AG04450 (cell line): ENCODE results near the gene NOLC1. TPM values are rescaled to one million over a fixed set of nuclear protein-coding genes. Genes with fewer than 3 reads are reported as not detected.

Source experiments
- CTCF ChIA-PET: fragments of 300-600, 350-600 bp; formaldehyde crosslinking; extraction: SDS; loops from one replicate; lab custom pipeline; 2022; ENCODE audit warnings: antibody characterized with exemption, inconsistent platforms; lab: Charles Lee
- POLR2A ChIA-PET: fragments of 350-600 bp; formaldehyde crosslinking; extraction: SDS; loops from one replicate; lab custom pipeline; 2021; ENCODE audit warnings: antibody characterized with exemption, inconsistent platforms; lab: Yijun Ruan, JAX
- DNase-seq: peaks from one replicate; pipeline ENCODE4 v3.0.0-alpha.2; 2011; ENCODE audit warnings: low read depth, low spot score
- H3K27ac ChIP-seq: one replicate; pipeline ENCODE4 v1.5.1; 2012; ENCODE audit warnings: low read depth, low read length, control low read depth
- H3K27me3 ChIP-seq: one replicate; pipeline ENCODE4 v1.6.0; 2012; ENCODE audit warnings: low read length; ENCODE audit not compliant: control insufficient read depth, insufficient read depth
- H3K4me3 ChIP-seq: 2 replicates; pipeline ENCODE4 v1.5.1; 2011; ENCODE audit warnings: mild to moderate bottlenecking, low read depth, low read length, control low read depth
- H3K9me3 ChIP-seq: 2 replicates; pipeline ENCODE4 v1.5.1; 2012; ENCODE audit warnings: low read length; ENCODE audit not compliant: control insufficient read depth, insufficient read depth
- polyA plus RNA-seq: library from polyadenylated mRNA; depleted of rRNA; stranded (reverse); fragments of >200 nt; gene quantifications from 2 replicates; pipeline ENCODE4 v1.2.3, GENCODE V29; 2011
- TF ChIP-seq, protein P1 (sequence below): IDR thresholded peaks from 2 replicates; pipeline ENCODE4 v1.5.1; 2011; ENCODE audit warnings: low read depth, low read length, control low read depth, inconsistent platforms

Gene NOLC1
- polyA plus RNA-seq, 1 experiment, result 80.8 TPM

GRCh38 chr10:102196893-102197292 lies 44.7 kb downstream of the NOLC1 start:
- no peak for DNase-seq
- POLR2A ChIA-PET, result no interaction called here
- CTCF ChIA-PET, result no interaction called here

DNA sequence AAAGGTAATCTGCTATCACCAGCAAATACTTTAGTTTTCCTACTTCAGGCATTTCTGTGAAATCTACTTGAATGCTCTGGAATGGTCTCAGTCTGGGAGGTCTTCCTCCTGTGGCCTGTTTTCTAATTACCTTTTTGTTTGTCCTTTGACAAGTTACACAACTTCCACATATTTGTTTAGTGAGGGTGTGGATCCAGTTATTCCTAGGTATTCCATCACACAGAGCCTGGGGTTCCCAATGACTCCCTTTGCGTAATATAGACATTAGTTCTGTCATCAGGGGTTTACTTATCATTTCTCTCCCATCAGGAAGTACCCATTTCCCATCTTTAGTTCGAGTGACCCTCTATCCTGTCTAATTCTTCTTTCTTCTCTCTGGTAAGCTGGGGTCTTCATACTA lies 45.8 kb downstream of the NOLC1 start:
- Histone ChIP-seq H3K27me3 (peaks cover 12% of the 10 kb centered on the region), H3K27ac (no peak overlapping the region), H3K4me3 (no peak overlapping the region), H3K9me3 (peaks cover 4% of the 10 kb centered on the region)
- TF ChIP-seq, protein P1, sequence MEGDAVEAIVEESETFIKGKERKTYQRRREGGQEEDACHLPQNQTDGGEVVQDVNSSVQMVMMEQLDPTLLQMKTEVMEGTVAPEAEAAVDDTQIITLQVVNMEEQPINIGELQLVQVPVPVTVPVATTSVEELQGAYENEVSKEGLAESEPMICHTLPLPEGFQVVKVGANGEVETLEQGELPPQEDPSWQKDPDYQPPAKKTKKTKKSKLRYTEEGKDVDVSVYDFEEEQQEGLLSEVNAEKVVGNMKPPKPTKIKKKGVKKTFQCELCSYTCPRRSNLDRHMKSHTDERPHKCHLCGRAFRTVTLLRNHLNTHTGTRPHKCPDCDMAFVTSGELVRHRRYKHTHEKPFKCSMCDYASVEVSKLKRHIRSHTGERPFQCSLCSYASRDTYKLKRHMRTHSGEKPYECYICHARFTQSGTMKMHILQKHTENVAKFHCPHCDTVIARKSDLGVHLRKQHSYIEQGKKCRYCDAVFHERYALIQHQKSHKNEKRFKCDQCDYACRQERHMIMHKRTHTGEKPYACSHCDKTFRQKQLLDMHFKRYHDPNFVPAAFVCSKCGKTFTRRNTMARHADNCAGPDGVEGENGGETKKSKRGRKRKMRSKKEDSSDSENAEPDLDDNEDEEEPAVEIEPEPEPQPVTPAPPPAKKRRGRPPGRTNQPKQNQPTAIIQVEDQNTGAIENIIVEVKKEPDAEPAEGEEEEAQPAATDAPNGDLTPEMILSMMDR, result no peak
- ChIA-PET CTCF (no interaction called here), POLR2A (no interaction called here)
- no peak for DNase-seq

More at GRCh38 chr10:102196893-102197292, 44.7 kb downstream of the NOLC1 start:
- TF ChIP-seq, protein P1, result no peak
- peaks cover 10% of the 10 kb centered on the region for H3K27me3 ChIP-seq
- H3K27ac ChIP-seq, result no peak overlapping the region
- H3K9me3 ChIP-seq, result peaks cover 13% of the 10 kb centered on the region
- H3K4me3 ChIP-seq, result no peak overlapping the region

DNA sequence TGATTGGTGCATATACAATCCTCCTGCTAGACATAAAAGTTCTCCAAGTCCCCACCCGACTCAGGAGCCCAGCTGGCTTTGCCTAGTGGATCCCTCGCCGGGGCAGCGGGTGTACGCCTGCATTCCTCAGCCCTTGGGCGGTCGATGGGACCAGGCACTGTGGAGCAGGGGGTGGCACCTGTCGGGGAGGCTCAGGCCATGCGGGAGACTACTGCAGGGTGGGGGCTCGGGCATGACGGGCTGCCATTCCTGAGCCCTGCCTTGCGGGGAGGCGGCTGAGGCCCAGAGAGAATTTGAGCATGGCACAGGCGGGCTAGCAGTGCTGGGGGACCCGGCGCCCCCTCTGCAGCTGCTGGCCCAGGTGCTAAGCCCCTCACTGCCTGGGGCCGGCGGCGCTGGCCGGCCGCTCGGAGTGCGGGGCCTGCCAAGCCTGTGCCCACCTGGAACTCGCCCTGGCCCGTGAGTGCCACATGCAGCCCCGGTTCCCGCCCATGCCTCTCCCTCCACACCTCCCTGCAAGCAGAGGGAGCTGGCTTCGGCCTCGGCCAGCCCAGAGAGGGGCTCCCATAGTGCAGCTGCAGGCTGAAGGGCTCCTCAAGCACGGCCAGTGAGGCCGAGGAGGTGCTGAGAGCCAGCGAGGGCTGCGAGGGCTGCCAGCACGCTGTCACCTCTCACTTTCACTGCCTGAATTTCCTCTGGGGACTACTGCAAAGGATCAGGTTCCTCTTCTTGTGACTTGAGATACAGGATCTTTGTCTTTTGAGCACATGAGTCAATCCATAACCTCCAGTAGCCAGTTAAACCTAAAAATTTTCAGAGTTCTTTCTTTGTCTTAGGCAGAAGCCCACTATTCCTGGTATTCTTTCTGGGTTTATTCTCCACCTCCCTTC lies 48.8 kb downstream of the NOLC1 start:
- Histone ChIP-seq H3K4me3 (no peak overlapping the region), H3K9me3 (peaks cover 16% of the 10 kb centered on the region), H3K27me3 (peaks cover 13% of the 10 kb centered on the region), H3K27ac (no peak overlapping the region)
- ChIA-PET CTCF (interaction anchor here (0.7 kb wide), 1 partner anchor 31 kb away, joined by 3 read pairs; no protein-coding TSS in a partner anchor), POLR2A (no interaction called here)
- TF ChIP-seq, protein P1, result no peak
- DNase-seq, result no peak

DNA sequence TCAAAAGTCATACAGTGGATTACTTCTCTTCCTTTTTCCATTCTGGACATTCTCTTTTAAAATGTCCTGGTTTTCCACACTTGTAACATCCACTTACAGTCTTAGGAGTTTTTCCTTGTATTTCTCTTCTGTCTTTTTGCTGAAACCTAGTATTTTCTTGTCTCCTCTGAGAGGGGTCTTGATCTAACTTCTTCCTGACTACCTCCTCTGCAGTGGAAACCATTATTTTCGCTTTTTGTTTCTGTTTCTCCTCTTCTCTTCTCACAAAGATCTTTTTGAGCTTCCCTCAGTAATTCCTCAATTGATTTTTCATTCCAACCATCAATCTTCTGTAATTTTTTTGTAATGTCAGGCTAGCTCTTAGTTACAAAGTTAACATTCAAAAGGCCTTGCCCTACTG lies 50.2 kb downstream of the NOLC1 start:
- CTCF ChIA-PET, result no interaction called here
- TF ChIP-seq, protein P1, result no peak
- DNase-seq, result no peak
- Histone ChIP-seq H3K9me3 (peaks cover 16% of the 10 kb centered on the region), H3K27me3 (peaks cover 13% of the 10 kb centered on the region), H3K27ac (no peak overlapping the region), H3K4me3 (no peak overlapping the region)
- POLR2A ChIA-PET, result no interaction called here

GRCh38 chr10:102208311-102209035 lies 56.3 kb downstream of the NOLC1 start:
- Histone ChIP-seq H3K27ac (peak overlapping the region; percentile 21), H3K27me3 (peaks cover 4% of the 10 kb centered on the region), H3K4me3 (no peak overlapping the region), H3K9me3 (peaks cover 10% of the 10 kb centered on the region)
- TF ChIP-seq, protein P1, result no peak
- CTCF ChIA-PET, result interaction anchor here (0.7 to 1.5 kb wide), 4 partner anchors 22 to 270 kb away, joined by 3 to 6 read pairs (median 3); no protein-coding TSS in a partner anchor
- no peak for DNase-seq
- POLR2A ChIA-PET, result interaction anchor here (0.6 kb wide), 1 partner anchor 242 kb away, joined by 3 read pairs; no protein-coding TSS in a partner anchor
